HepG2 (cell line): ENCODE data around the gene ELL. TPM values are rescaled to one million over a fixed set of nuclear protein-coding genes. Genes with fewer than 3 reads are reported as not detected.

Source experiments
- ARID4A ChIP-seq: sonication (generic); formaldehyde crosslinking; IDR thresholded peaks from 2 replicates; pipeline ENCODE4 v1.5.0; 2020; ENCODE audit warnings: mild to moderate bottlenecking, missing genetic modification reagents, borderline replicate concordance
- CCAR2 ChIP-seq: fragments of 200-400 bp; formaldehyde crosslinking; optimal IDR thresholded peaks from 2 replicates; pipeline ENCODE3; 2018; ENCODE audit warnings: low read depth, mild to moderate bottlenecking, low read length, moderate library complexity
- CTCF ChIP-seq: sonication (generic); formaldehyde crosslinking; IDR thresholded peaks from 2 replicates; pipeline ENCODE4 v1.5.0; 2020; ENCODE audit warnings: mild to moderate bottlenecking, missing genetic modification reagents, moderate library complexity
- DMAP1 ChIP-seq: IDR thresholded peaks from 2 replicates; pipeline ENCODE4 v1.6.1; 2016
- ETV5 ChIP-seq: IDR thresholded peaks from 2 replicates; pipeline ENCODE4 v1.6.1; 2018; ENCODE audit warnings: missing biosample characterization, missing genetic modification reagents, inconsistent platforms, borderline replicate concordance
- FOXA3 ChIP-seq: IDR thresholded peaks from 2 replicates; pipeline ENCODE4 v1.6.1; 2016; ENCODE audit warnings: missing genetic modification reagents, missing compliant biosample characterization
- HNF4A ChIP-seq: sonication (generic); formaldehyde crosslinking; IDR thresholded peaks from 2 replicates; pipeline ENCODE4 v1.4.0; 2020; ENCODE audit warnings: missing genetic modification reagents
- KAT7 ChIP-seq: IDR thresholded peaks from 2 replicates; pipeline ENCODE4 v1.6.1; 2018; ENCODE audit warnings: borderline replicate concordance, missing compliant biosample characterization
- KDM5B ChIP-seq: sonication (generic); formaldehyde crosslinking; IDR thresholded peaks from 2 replicates; pipeline ENCODE4 v1.4.0; 2020; ENCODE audit warnings: missing genetic modification reagents, mild to moderate bottlenecking, borderline replicate concordance
- MEF2D ChIP-seq: sonication (generic); formaldehyde crosslinking; IDR thresholded peaks from 2 replicates; pipeline ENCODE4 v1.5.1; 2020; ENCODE audit warnings: mild to moderate bottlenecking, missing genetic modification reagents
- NFIB ChIP-seq: sonication (generic); formaldehyde crosslinking; IDR thresholded peaks from 2 replicates; pipeline ENCODE4 v1.9.0; 2021; ENCODE audit warnings: missing genetic modification reagents, mild to moderate bottlenecking, borderline replicate concordance
- NR2F1 ChIP-seq, 2 experiments: fragments of 450-650 bp in 1 of 2; formaldehyde crosslinking in 1 of 2; IDR thresholded peaks; 2 replicates each; pipeline versions ENCODE4 v1.5.0 to v1.6.1; 2016 to 2020; ENCODE audit warnings: mild to moderate bottlenecking in 1 of 2, missing compliant biosample characterization in 1 of 2, missing genetic modification reagents in 1 of 2, moderate library complexity in 1 of 2
- PAXIP1 ChIP-seq: sonication (generic); formaldehyde crosslinking; conservative IDR thresholded peaks from 2 replicates; pipeline ENCODE4 v1.4.0; 2020; ENCODE audit warnings: mild to moderate bottlenecking, missing genetic modification reagents, moderate library complexity
- SATB2 ChIP-seq: sonication (generic); formaldehyde crosslinking; IDR thresholded peaks from 2 replicates; pipeline ENCODE4 v1.5.0; 2020; ENCODE audit warnings: missing genetic modification reagents
- SPEN ChIP-seq: sonication (generic); formaldehyde crosslinking; IDR thresholded peaks from 2 replicates; pipeline ENCODE4 v1.5.1; 2020; ENCODE audit warnings: low read depth, mild to moderate bottlenecking, missing genetic modification reagents
- SSRP1 ChIP-seq: IDR thresholded peaks from 2 replicates; pipeline ENCODE4 v1.6.1; 2016; ENCODE audit warnings: control low read depth
- ZBTB7B ChIP-seq: sonication (generic); formaldehyde crosslinking; IDR thresholded peaks from 2 replicates; pipeline ENCODE4 v1.4.0; 2020; ENCODE audit warnings: missing genetic modification reagents
- ZNF230 ChIP-seq: sonication (generic); formaldehyde crosslinking; IDR thresholded peaks from 2 replicates; pipeline ENCODE4 v1.4.0; 2020; ENCODE audit warnings: mild to moderate bottlenecking, missing genetic modification reagents
- ZNF34 ChIP-seq: sonication (generic); formaldehyde crosslinking; IDR thresholded peaks from 2 replicates; pipeline ENCODE4 v1.4.0; 2020; ENCODE audit warnings: mild to moderate bottlenecking, missing genetic modification reagents, borderline replicate concordance
- ZNF792 ChIP-seq: IDR thresholded peaks from 2 replicates; pipeline ENCODE4 v1.6.1; 2016
- ZSCAN21 ChIP-seq: sonication (generic); formaldehyde crosslinking; IDR thresholded peaks from 2 replicates; pipeline ENCODE4 v1.8.0; 2022; ENCODE audit warnings: mild to moderate bottlenecking, missing genetic modification reagents, moderate library complexity, borderline replicate concordance
- polyA plus RNA-seq, 8 experiments: library from polyadenylated mRNA; depleted of rRNA in 3 of 8; stranded (reverse) in 7 of 8; unstranded in 1 of 8; fragments of >200 nt; fragmentation: Illumina TruSeq in 4 of 8; extraction: Trizol in 4 of 8; gene quantifications; 2 replicates each; pipeline versions ENCODE4 v1.2.1 to v1.2.3, GENCODE V29; 2011 to 2016; ENCODE audit warnings: low read depth in 4 of 8, missing spikeins in 1 of 8, mixed read lengths in 1 of 8; ENCODE audit not compliant: insufficient read depth in 1 of 8
- total RNA-seq, 5 experiments: library from RNA; depleted of rRNA; stranded (reverse); fragments of >200 nt; fragmentation: Illumina TruSeq; extraction: Trizol; gene quantifications; 2 replicates each; pipeline ENCODE4 v1.2.3, GENCODE V29; 2016; ENCODE audit warnings: low read depth in 1 of 5

The ELL gene
- total and polyA plus RNA-seq, 2 of the 13 experiments (the other 11 are each of a cell fraction or from before 2014, with no cell fraction given) = 3.7 to 5.4 TPM

GRCh38 chr19:18475762-18476331 is 46.0 kb downstream of the ELL start (continued):
- TF ChIP-seq ZSCAN21 (CRISPR knock-in tag) (peak; percentile 49; the same call in 1 of the 2 replicates), NFIB (no peak), SSRP1 (CRISPR knock-in tag) (no peak), PAXIP1 (CRISPR knock-in tag) (peak; percentile 89), KDM5B (CRISPR knock-in tag) (peak; percentile 33; the same call in 1 of the 2 replicates), ZBTB7B (CRISPR knock-in tag) (peak; percentile 66; the same call in 1 of the 2 replicates), CTCF (CRISPR knock-in tag) (peak; percentile 30; the same call in 1 of the 2 replicates), CCAR2 (no peak), MEF2D (CRISPR knock-in tag) (0 out of 2 replicates have a peak, but pooled peaks have one; percentile 33), KAT7 (CRISPR knock-in tag) (no peak), SATB2 (CRISPR knock-in tag) (no peak), ETV5 (peak; percentile 79; the same call in 1 of the 2 replicates), ZNF34 (CRISPR knock-in tag) (no peak; the same call in 1 of the 2 replicates), DMAP1 (CRISPR knock-in tag) (no peak), HNF4A (CRISPR knock-in tag) (peak; percentile 59), NR2F1 (CRISPR knock-in tag; IDR thresholded peaks at IDR 0.05) (peak in 1 of 2 experiments; percentile 19; a peak in 1 of 4 replicates), FOXA3 (CRISPR knock-in tag) (peak; percentile 96), ARID4A (CRISPR knock-in tag) (peak; percentile 56; the same call in 1 of the 2 replicates), SPEN (CRISPR knock-in tag) (0 out of 2 replicates have a peak, but pooled peaks have one; percentile 39), ZNF230 (0 out of 2 replicates have a peak, but pooled peaks have one; percentile 33), ZNF792 (CRISPR knock-in tag) (0 out of 2 replicates have a peak, but pooled peaks have one; percentile 66)
